ENCODE results near the gene PLOD3.
"Not testable (repeated sequence)": the region's sequence is repeated elsewhere in the genome, so short reads cannot be mapped to it uniquely, and the experiment has no call there.

PLOD3 gene

DNA sequence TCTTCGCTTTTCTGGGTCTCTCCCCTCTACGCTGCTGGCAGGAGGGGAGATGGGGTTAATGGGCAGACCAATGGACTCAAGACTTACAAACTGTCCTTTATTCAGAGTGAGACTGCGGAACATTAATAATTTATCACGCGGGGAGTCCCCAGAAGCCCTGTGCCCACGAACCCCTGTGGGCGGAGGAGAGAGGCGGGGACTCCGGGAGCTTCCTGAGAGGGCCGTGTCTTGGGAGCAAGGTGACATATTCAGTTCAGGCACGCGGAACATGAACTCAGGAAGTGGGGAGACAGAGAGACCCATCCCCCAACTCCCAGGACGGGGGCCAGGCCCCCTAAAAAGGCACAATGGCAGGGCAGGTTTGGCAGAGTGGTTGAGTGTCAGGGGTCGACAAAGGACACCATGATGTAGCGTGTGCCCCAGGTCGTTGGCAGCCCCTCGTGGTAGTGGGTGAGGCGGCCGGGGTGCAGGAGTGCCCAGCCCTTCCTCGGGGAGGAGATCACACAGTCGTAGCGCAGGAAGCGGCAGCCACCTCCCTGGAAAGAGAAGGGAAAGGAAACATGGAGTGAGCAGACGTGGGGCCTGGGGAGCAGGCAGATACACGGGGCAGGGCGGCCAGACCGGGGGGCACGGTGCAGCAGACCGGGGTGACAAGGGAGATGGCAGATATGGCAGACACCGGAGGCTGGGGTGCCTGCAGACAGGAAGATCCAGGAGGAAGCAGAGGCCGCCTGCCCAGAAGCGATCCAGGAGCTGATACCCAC lies 11.3 kb downstream of the PLOD3 start:
- no peak overlapping the region for H3K27ac ChIP-seq
- TF ChIP-seq, protein P1, sequence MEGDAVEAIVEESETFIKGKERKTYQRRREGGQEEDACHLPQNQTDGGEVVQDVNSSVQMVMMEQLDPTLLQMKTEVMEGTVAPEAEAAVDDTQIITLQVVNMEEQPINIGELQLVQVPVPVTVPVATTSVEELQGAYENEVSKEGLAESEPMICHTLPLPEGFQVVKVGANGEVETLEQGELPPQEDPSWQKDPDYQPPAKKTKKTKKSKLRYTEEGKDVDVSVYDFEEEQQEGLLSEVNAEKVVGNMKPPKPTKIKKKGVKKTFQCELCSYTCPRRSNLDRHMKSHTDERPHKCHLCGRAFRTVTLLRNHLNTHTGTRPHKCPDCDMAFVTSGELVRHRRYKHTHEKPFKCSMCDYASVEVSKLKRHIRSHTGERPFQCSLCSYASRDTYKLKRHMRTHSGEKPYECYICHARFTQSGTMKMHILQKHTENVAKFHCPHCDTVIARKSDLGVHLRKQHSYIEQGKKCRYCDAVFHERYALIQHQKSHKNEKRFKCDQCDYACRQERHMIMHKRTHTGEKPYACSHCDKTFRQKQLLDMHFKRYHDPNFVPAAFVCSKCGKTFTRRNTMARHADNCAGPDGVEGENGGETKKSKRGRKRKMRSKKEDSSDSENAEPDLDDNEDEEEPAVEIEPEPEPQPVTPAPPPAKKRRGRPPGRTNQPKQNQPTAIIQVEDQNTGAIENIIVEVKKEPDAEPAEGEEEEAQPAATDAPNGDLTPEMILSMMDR (conservative IDR thresholded peaks at IDR 0.05): no peak

DNA sequence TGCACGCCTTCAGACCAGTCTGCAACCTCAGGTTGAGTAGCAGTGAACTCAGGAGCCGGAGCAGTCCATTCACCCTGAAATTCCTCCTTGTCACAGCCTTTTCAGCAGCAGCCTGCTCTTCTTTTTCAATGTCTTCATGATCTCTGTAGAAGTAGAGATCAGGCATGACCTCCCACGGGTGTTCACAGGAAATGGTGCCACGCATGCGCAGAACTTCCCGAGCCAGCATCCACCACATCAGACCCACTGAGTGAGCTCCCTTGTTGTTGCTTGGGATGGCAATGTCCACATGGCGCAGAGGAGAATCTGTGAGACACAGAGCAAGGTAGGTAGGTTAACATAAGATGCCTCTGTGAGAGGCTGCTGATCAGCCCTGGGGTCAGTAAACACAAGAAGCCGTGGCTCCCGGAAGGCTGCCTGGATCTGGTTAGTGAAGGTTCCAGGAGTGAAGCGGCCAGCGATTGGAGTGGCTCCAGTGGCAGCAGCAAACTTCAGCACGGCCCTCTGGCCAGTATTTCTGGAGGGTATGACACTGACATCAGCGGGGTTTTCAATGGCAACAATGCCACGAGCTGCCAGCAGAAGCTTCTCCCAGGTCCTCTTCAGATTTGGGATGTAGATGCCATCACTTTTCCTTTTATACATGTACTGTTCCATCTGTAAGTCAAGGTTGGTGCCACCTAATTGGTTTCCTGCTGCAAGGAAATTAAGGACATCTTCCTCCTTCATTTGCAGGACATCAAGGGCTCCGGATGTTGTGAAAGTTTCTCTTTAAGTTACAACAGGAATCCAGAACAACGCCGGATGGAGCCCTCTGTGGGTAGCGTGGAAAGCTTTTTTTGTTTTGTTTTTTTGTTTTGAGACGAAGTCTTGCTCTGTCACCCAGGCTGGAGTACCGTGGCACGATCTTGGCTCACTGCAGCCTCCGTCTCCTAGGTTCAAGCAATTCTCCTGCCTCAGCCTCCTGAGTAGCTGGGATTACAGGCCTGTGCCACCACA lies 13.3 kb downstream of the PLOD3 start:
- not testable (repeated sequence) for H3K27ac ChIP-seq

DNA sequence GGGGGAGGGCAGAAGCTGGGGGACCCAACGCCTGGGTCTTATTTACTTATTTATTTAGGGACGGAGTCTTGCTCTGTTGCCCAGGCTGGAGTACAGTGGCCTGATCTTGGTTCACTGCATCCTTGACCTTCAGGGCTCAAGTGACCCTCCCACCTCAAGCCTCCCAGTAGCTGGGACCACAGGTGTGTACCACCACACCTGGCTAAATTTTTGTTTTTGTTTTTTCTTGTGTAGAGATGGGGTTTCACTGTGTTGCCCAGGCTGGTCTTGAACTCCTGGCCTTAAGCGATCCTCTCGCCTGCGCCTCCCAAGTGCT lies 14.8 kb downstream of the PLOD3 start:
- TF ChIP-seq, protein P1 (conservative IDR thresholded peaks at IDR 0.05): no peak
- H3K27ac ChIP-seq: no peak overlapping the region

DNA sequence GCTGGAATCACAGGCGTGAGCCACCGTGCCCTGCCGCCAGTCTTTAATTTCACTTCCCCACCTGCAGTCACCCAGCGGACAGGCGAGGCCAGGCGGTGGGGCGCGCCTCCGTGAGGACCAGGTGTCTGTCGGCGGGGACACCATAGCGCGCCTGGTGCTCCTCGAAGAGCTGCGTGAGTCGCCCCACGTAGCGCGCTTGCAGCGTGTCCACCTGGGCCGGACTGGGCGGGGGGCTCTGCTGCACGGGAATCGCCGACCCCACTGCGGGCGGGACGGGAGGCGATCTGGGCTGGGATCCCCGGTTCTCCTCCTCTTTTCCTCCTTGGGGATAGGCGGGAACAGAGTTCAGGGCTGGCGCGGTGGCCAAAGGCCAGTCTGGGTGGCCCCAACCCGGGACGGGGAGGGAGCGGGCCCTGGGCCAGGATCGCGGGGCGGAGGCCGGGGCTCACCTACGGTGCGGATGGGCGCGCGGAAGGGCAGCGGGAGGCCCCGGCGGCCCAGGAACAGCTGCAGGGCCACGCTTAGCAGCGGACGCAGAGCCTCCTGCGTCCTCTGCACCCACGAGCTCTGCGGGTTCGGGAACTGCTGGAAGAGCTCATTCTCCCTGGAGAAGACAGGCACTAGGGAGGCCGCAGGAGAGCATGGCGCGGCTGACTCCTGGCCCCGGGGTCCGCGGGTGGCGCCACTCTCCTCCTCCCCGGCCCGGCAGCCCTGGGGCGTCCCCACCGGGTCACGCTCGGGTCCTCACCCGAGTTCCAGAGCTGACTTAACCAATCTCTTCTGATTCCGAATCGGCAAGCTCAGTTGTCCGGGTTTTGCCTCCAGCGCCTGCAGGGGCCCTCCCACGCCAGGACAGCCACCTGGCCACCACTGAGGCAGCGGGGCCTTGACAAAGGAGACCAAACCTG lies 15.4 kb downstream of the PLOD3 start:
- TF ChIP-seq, protein P1 (conservative IDR thresholded peaks at IDR 0.05): no peak
- H3K27ac ChIP-seq: no peak overlapping the region

DNA sequence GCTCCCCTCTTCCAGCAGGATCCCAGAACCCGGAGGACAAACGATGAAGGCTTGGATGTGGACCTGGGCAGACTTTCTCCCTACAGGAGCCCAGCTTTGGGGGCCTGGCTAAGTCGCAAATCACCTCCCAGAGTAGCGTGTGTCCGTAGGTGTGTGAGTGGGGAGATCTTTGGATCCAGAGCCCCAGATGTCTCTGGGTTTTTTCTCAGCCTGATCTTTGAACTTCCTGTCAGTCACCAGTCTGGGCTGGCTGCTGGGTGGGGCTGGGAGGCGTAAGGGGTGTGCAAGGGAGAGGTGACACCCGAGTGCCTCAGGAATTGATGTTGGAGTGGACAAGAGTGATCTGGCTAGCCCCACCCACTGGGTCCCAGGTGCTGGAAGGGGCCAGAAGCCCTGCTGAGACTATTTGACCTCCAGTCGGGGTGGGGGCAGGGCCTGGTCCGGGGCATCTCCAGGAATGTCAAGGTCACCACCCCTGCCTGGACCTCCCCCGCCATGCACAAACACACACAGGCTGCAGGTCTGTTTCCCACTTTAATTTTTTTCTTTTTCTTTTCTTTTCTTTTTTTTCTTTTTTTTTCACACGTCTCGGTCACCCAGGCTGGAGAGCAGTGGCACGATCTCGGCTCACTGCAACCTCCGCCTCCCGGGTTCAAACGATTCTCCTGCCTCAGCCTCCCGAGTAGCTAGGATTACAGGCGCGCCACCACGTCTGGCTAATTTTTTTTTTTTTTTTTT lies 16.4 kb downstream of the PLOD3 start, which contains the start of gene MOGAT3:
MOGAT3 (minus strand) TSS at position 175 of the 738 bp plus-strand sequence. CDS start 182 bp downstream, outside the sequence.
- TF ChIP-seq, protein P1 (conservative IDR thresholded peaks at IDR 0.05): no peak
- H3K27ac ChIP-seq: no peak within 1 kb of the TSS

DNA sequence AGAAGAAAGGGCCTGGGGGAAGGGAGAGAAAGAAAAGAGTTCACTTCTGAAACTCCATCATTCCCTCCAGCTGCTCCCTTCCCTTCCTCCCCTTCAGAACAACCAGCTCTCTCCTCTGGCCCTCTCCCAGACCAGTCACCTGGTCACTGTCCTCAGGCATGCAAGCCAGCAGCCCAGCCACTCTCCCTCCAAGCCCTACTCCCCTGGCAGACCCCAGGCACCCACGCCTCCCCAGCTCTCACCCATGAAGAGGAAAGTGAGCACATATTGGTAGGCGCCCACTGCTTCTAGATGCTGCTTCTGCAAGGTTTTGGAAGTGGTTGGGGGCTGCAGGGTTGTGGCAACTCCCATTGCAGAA lies 16.9 kb downstream of the PLOD3 start:
- TF ChIP-seq, protein P1 (conservative IDR thresholded peaks at IDR 0.05): no peak
- no peak overlapping the region for H3K27ac ChIP-seq

DNA sequence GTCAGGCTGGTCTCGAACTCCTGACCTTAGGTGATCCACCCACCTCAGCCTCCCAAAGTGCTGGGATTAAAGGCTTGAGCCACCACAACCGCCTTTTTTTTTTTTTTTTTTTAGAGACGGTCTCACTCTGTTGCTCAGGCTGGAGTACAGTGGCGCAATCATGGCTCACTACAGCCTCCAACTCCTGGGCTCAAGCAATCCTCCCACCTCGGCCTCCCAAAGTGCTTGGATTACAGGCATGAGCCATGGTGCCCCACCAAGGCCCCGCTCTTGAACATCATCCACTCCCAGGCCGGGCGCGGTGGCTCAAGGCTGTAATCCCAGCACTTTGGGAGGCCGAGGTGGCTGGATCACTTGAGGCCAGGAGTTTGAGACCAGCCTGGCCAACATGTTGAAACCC lies 17.9 kb downstream of the PLOD3 start:
- H3K27ac ChIP-seq: not testable (repeated sequence)
